HepG2 (cell line): Measurements from ENCODE around the gene CCR8. TPM values are rescaled to one million over a fixed set of nuclear protein-coding genes. Genes with fewer than 3 reads are reported as not detected.

Source experiments
- ATAC-seq: fragments of 200-7000 bp; cut with Tn5 transposase; 3 replicates; pipeline ENCODE4 v1.9.1; 2020; ENCODE audit warnings: mild to moderate bottlenecking, moderate library complexity
- Bru-seq: library from RNA; stranded (reverse); fragments of 400-500 nt; gene quantifications from one replicate; lab custom pipeline; 2021; lab: Mats Ljungman, UMichigan
- BruChase-seq, 2 experiments: library from RNA; stranded (reverse); fragments of 400-500 nt; gene quantifications; one replicate each; lab custom pipeline; 2021; lab: Mats Ljungman, UMichigan
- BruUV-seq: library from RNA; stranded (reverse); fragments of 400-500 nt; replicated peaks from 2 replicates; lab custom pipeline; 2021; lab: Mats Ljungman, UMichigan
- CTCF ChIA-PET: fragments of 300-600 bp; formaldehyde crosslinking; extraction: SDS; loops from one replicate; lab custom pipeline; 2021; ENCODE audit warnings: low total read pairs, inconsistent platforms, low intra/inter-chr PET ratio; lab: Yijun Ruan, JAX
- POLR2A ChIA-PET: fragments of 350-600 bp; sonication (Branson Sonifier 250); formaldehyde crosslinking; loops from one replicate; lab custom pipeline; 2020; ENCODE audit warnings: antibody characterized with exemption, inconsistent platforms; lab: Yijun Ruan, JAX
- DNase-seq: peaks from one replicate; pipeline ENCODE4 v3.0.0-alpha.2; 2015; ENCODE audit warnings: low spot score
- FAIRE-seq: peaks from 3 replicates; lab custom pipeline; 2011; peaks lifted over from hg19 to GRCh38; lab: Jason Lieb, UNC
- H2AFZ ChIP-seq: one replicate; pipeline ENCODE4 v1.6.1; 2011; ENCODE audit warnings: low read length, inconsistent platforms
- H3K27ac ChIP-seq: fragments of 300-600 bp; 3 replicates; pipeline ENCODE4 v1.8.0; 2011; ENCODE audit warnings: mixed run types, mild to moderate bottlenecking, mixed read lengths, low read length, inconsistent platforms; ENCODE audit not compliant: insufficient read depth; ENCODE audit errors: extremely low read length
- H3K27me3 ChIP-seq, 2 experiments: fragments of 200-600 bp in 1 of 2; 2 replicates in 1 of 2; 3 replicates in 1 of 2; pipeline versions ENCODE4 v1.6.0 to v1.8.0; 2011; ENCODE audit warnings: low read length in 2 of 2, mild to moderate bottlenecking in 2 of 2, moderate library complexity in 2 of 2, inconsistent platforms in 1 of 2; ENCODE audit not compliant: insufficient read depth in 2 of 2, control insufficient read depth in 1 of 2
- H3K36me3 ChIP-seq, 2 experiments: fragments of 200-600 bp in 1 of 2; replicated peaks in 1 of 2; 2 replicates in 1 of 2; 3 replicates in 1 of 2; pipeline versions ENCODE4 v1.5.1 to v1.8.0; 2011; ENCODE audit warnings: low read length in 2 of 2, inconsistent platforms in 1 of 2; ENCODE audit not compliant: insufficient read depth in 2 of 2, control insufficient read depth in 1 of 2
- H3K4me1 ChIP-seq: 2 replicates; pipeline ENCODE4 v1.5.1; 2012; ENCODE audit warnings: low read length, inconsistent platforms; ENCODE audit not compliant: insufficient read depth
- H3K4me2 ChIP-seq: 2 replicates; pipeline ENCODE4 v1.6.0; 2011; ENCODE audit warnings: low read depth, low read length, inconsistent platforms
- H3K4me3 ChIP-seq, 3 experiments: fragments of 200-600 bp in 1 of 3; sonication (generic), shearing (Covaris generic) in 1 of 3; replicated peaks in 1 of 3; 2 replicates each; pipeline ENCODE4 v1.5.1; 2011 to 2016; ENCODE audit warnings: low read length in 3 of 3, inconsistent platforms in 2 of 3, low read depth in 2 of 3, mild to moderate bottlenecking in 2 of 3, control low read depth in 1 of 3, mixed read lengths in 1 of 3; ENCODE audit not compliant: insufficient read depth in 1 of 3
- H3K79me2 ChIP-seq: one replicate; pipeline ENCODE4 v1.6.1; 2011; ENCODE audit warnings: low read length, inconsistent platforms; ENCODE audit not compliant: insufficient read depth
- H3K9ac ChIP-seq: 2 replicates; pipeline ENCODE4 v1.6.0; 2011; ENCODE audit warnings: mild to moderate bottlenecking, low read depth, low read length, inconsistent platforms; ENCODE audit not compliant: insufficient read depth
- H3K9me3 ChIP-seq: 2 replicates; pipeline ENCODE4 v1.5.1; 2012; ENCODE audit warnings: mild to moderate bottlenecking, low read length
- H4K20me1 ChIP-seq: 2 replicates; pipeline ENCODE4 v1.6.0; 2011; ENCODE audit warnings: inconsistent platforms, mild to moderate bottlenecking, low read length, moderate library complexity; ENCODE audit not compliant: insufficient read depth
- ATF7-NPFF ChIP-seq: sonication (generic); formaldehyde crosslinking; IDR thresholded peaks from 2 replicates; pipeline ENCODE4 v1.8.1; 2023; ENCODE audit warnings: mild to moderate bottlenecking, low read depth, missing genetic modification reagents, moderate library complexity
- HNRNPH1 ChIP-seq: fragments of 200-400 bp; formaldehyde crosslinking; optimal IDR thresholded peaks from 2 replicates; pipeline ENCODE3; 2017; ENCODE audit warnings: mild to moderate bottlenecking, low read depth, low read length
- PHB2 ChIP-seq: fragments of 450-650 bp; IDR thresholded peaks from 2 replicates; pipeline ENCODE4 v1.6.1; 2018; ENCODE audit not compliant: partially characterized antibody
- SNAI1 ChIP-seq: sonication (generic); formaldehyde crosslinking; IDR thresholded peaks from 2 replicates; pipeline ENCODE4 v1.5.0; 2020; ENCODE audit warnings: mild to moderate bottlenecking, missing genetic modification reagents, borderline replicate concordance
- YY1 ChIP-seq: IDR thresholded peaks from 2 replicates; pipeline ENCODE4 v1.6.1; 2011; ENCODE audit warnings: low read length, low read depth, moderate library complexity, mild to moderate bottlenecking; ENCODE audit not compliant: insufficient read depth, insufficient replicate concordance
- ZBTB38 ChIP-seq: sonication (generic); formaldehyde crosslinking; IDR thresholded peaks from 2 replicates; pipeline ENCODE4 v1.5.1; 2020; ENCODE audit warnings: mild to moderate bottlenecking, missing genetic modification reagents
- ZNF17 ChIP-seq: sonication (generic); formaldehyde crosslinking; IDR thresholded peaks from 2 replicates; pipeline ENCODE4 v1.5.0; 2020; ENCODE audit warnings: mild to moderate bottlenecking, missing genetic modification reagents
- ZNF543 ChIP-seq: sonication (generic); formaldehyde crosslinking; IDR thresholded peaks from 2 replicates; pipeline ENCODE4 v1.4.0; 2020; ENCODE audit warnings: mild to moderate bottlenecking, missing genetic modification reagents
- ZNF878 ChIP-seq: sonication (generic); formaldehyde crosslinking; IDR thresholded peaks from 2 replicates; pipeline ENCODE4 v1.8.1; 2023; ENCODE audit warnings: mild to moderate bottlenecking, missing genetic modification reagents, moderate library complexity
- WGBS: methylation state at CpG from one replicate; pipeline ENCODE4 v1.1.6; 2017; ENCODE audit warnings: low lambda C conversion rate; 5-methylcytosine and 5-hydroxymethylcytosine counted together
- in situ Hi-C: cut with HindIII; loops from 2 replicates; pipeline ENCODE4 v1.10.0; 2017; ENCODE audit warnings: low pct_unique_long_range_greater_than_20kb; ENCODE audit not compliant: extremely low pct_ligation_motif_present
- intact Hi-C: fragments of 100-400 bp; cut with micrococcal nuclease; formaldehyde crosslinking; loops from one replicate; pipeline ENCODE4 v1.10.0; 2022; ENCODE audit not compliant: unreplicated experiment
- long read RNA-seq, 2 experiments: library from RNA in 1 of 2; library from polyadenylated mRNA in 1 of 2; stranded (forward) in 1 of 2; unstranded in 1 of 2; transcript quantifications; one replicate each; pipeline ENCODE4 v2.0.0, GENCODE V29; 2019 to 2022
- polyA minus RNA-seq, 3 experiments: library from RNA; depleted of rRNA, polyadenylated mRNA; stranded (reverse); fragments of >200 nt; gene quantifications; 2 replicates each; pipeline ENCODE4 v1.2.3, GENCODE V29; 2011; ENCODE audit warnings: low replicate concordance in 1 of 3
- polyA plus RNA-seq, 8 experiments: library from polyadenylated mRNA; depleted of rRNA in 3 of 8; stranded (reverse) in 7 of 8; unstranded in 1 of 8; fragments of >200 nt; fragmentation: Illumina TruSeq in 4 of 8; extraction: Trizol in 4 of 8; gene quantifications; 2 replicates each; pipeline versions ENCODE4 v1.2.1 to v1.2.3, GENCODE V29; 2011 to 2016; ENCODE audit warnings: low read depth in 4 of 8, missing spikeins in 1 of 8, mixed read lengths in 1 of 8; ENCODE audit not compliant: insufficient read depth in 1 of 8
- total RNA-seq, 5 experiments: library from RNA; depleted of rRNA; stranded (reverse); fragments of >200 nt; fragmentation: Illumina TruSeq; extraction: Trizol; gene quantifications; 2 replicates each; pipeline ENCODE4 v1.2.3, GENCODE V29; 2016; ENCODE audit warnings: low read depth in 1 of 5

Gene CCR8
- total RNA-seq (2016; rRNA removed; fragmentation: Illumina TruSeq; extraction: Trizol) (not detected in 2 replicates), polyA plus RNA-seq (2011; rRNA removed) (not detected in 2 replicates), polyA minus RNA-seq (2011; rRNA and poly(A)+ RNA removed; ENCODE audit: low replicate concordance) (not detected in 2 replicates), Bru-seq, nascent RNA (percentile 14 among the genes with signal in this experiment), BruChase-seq, experiment 1, labeled RNA remaining after a 6-hour chase (not detected), BruChase-seq, experiment 2, labeled RNA remaining after a 2-hour chase (not detected)
- total RNA-seq (2016; cell fraction: cytosol; rRNA removed; fragmentation: Illumina TruSeq; extraction: Trizol; ENCODE audit: low read depth): not detected in 2 replicates
- total RNA-seq (2016; cell fraction: insoluble cytoplasmic fraction; rRNA removed; fragmentation: Illumina TruSeq; extraction: Trizol): not detected in 2 replicates
- not detected in 2 replicates for total RNA-seq (2016; cell fraction: membrane; rRNA removed; fragmentation: Illumina TruSeq; extraction: Trizol)
- not detected in 2 replicates for total RNA-seq (2016; cell fraction: nucleus; rRNA removed; fragmentation: Illumina TruSeq; extraction: Trizol)
- polyA plus RNA-seq (2011; cell fraction: cytosol; rRNA removed): not detected in 2 replicates
- not detected in 2 replicates for polyA plus RNA-seq (2011; cell fraction: nucleus; rRNA removed)
- not detected in 2 replicates for polyA plus RNA-seq (2012)
- not detected in 2 replicates for polyA plus RNA-seq (2016; cell fraction: cytosol; fragmentation: Illumina TruSeq; extraction: Trizol; ENCODE audit: low read depth)
- polyA plus RNA-seq (2016; cell fraction: insoluble cytoplasmic fraction; fragmentation: Illumina TruSeq; extraction: Trizol; ENCODE audit: low read depth): not detected in 2 replicates
- not detected in 2 replicates for polyA plus RNA-seq (2016; cell fraction: membrane; fragmentation: Illumina TruSeq; extraction: Trizol; ENCODE audit: low read depth)
- not detected in 2 replicates for polyA plus RNA-seq (2016; cell fraction: nucleus; fragmentation: Illumina TruSeq; extraction: Trizol; ENCODE audit: insufficient read depth, low read depth)
- not detected in 2 replicates for polyA minus RNA-seq (2011; cell fraction: cytosol; rRNA and poly(A)+ RNA removed)
- not detected in 2 replicates for polyA minus RNA-seq (2011; cell fraction: nucleus; rRNA and poly(A)+ RNA removed)
- long read RNA-seq, experiment 1: 0 reads
- long read RNA-seq, experiment 2: 0 reads

- Histone ChIP-seq H3K4me3 (no peak within 1 kb of the TSS), H3K4me1 (no peaks in the 10 kb centered on the region), H3K4me2 (no peak within 1 kb of the TSS), H3K36me3 (no peaks in the 10 kb centered on the region), H3K9me3 (no peaks in the 10 kb centered on the region), H4K20me1 (no peaks in the 10 kb centered on the region), H3K79me2 (no peaks in the 10 kb centered on the region), H2AFZ (no peak within 1 kb of the TSS), H3K9ac (no peak within 1 kb of the TSS), H3K27ac (no peak within 1 kb of the TSS), H3K27me3 (no peaks in the 10 kb centered on the region)
- FAIRE-seq (no peak), ATAC-seq (no peak), DNase-seq (no peak)
- in situ Hi-C loops: no loop called here
- 29% methylated on average over 1 of the region's 1 CpG for WGBS
- TF ChIP-seq ZNF878 (no peak), PHB2 (no peak), YY1 (no peak), SNAI1 (CRISPR knock-in tag) (no peak), ATF7-NPFF (CRISPR knock-in tag) (no peak), ZNF543 (CRISPR knock-in tag) (no peak), HNRNPH1 (no peak), ZBTB38 (CRISPR knock-in tag) (no peak), ZNF17 (CRISPR knock-in tag) (no peak)
- BruUV-seq: no TSS peak
- intact Hi-C loops: no loop called here
- ChIA-PET CTCF (no interaction called here), POLR2A (no interaction called here)
These were observed at the start of gene CCR8 for GRCh38 chr3:39329493-39329892. Gene CCR8, plus strand, starts transcription at chr3:39329709. Its CDS starts 2,623 bp downstream, at chr3:39332332.
